ENCODE results near the gene CDCA5. TPM values are rescaled to one million over a fixed set of nuclear protein-coding genes. Genes with fewer than 3 reads are reported as not detected.

The CDCA5 gene
- total RNA-seq, 1 donor: 15.5 TPM

GRCh38 chr11:65109231-65110198, 25.7 kb upstream of the CDCA5 start:
- no peak overlapping the region for H3K4me3 ChIP-seq (ENCODE audit: low read depth, low read length)
- no peak for DNase-seq (ENCODE audit: low read depth)

GRCh38 chr11:65108469-65109123, 24.8 kb upstream of the CDCA5 start:
- no peak for DNase-seq (ENCODE audit: low read depth)
- TF ChIP-seq CTCF (IDR thresholded peaks at IDR 0.05; ENCODE audit: insufficient read depth, low read depth, low read length): no peak
- no peak overlapping the region for H3K4me3 ChIP-seq (ENCODE audit: low read depth, low read length)

More at GRCh38 chr11:65109231-65110198, 25.7 kb upstream of the CDCA5 start:
- no peak for TF ChIP-seq CTCF (IDR thresholded peaks at IDR 0.05; ENCODE audit: insufficient read depth, low read depth, low read length)

GRCh38 chr11:65107751-65108468, 24.1 kb upstream of the CDCA5 start:
- no peak for TF ChIP-seq CTCF (IDR thresholded peaks at IDR 0.05; ENCODE audit: insufficient read depth, low read depth, low read length)
- no peak overlapping the region for H3K4me3 ChIP-seq (ENCODE audit: low read depth, low read length)
- no peak for DNase-seq (ENCODE audit: low read depth)

GRCh38 chr11:65107078-65107477, 23.2 kb upstream of the CDCA5 start:
- TF ChIP-seq CTCF (IDR thresholded peaks at IDR 0.05; ENCODE audit: insufficient read depth, low read depth, low read length): no peak
- no peak overlapping the region for H3K4me3 ChIP-seq (ENCODE audit: low read depth, low read length)
- no peak for DNase-seq (ENCODE audit: low read depth)

GRCh38 chr11:65104628-65105027, 20.8 kb upstream of the CDCA5 start:
- no peak for TF ChIP-seq CTCF (IDR thresholded peaks at IDR 0.05; ENCODE audit: insufficient read depth, low read depth, low read length)
- DNase-seq (ENCODE audit: low read depth): no peak
- H3K4me3 ChIP-seq (ENCODE audit: low read depth, low read length): no peak overlapping the region

- TF ChIP-seq CTCF (IDR thresholded peaks at IDR 0.05; ENCODE audit: insufficient read depth, low read depth, low read length): no peak
- no peak overlapping the region for H3K4me3 ChIP-seq (ENCODE audit: low read depth, low read length)
- no peak for DNase-seq (ENCODE audit: low read depth)
Observed at GRCh38 chr11:65103476-65103875, 19.6 kb upstream of the CDCA5 start.

Data from fibroblast of villous mesenchyme (primary cell).